Upper lobe of left lung (tissue), 6 donors: Measurements from ENCODE around the gene RNASE9. TPM values are rescaled to one million over a fixed set of nuclear protein-coding genes. Genes with fewer than 3 reads are reported as not detected.

Experiments
- ATAC-seq, 2 donors: fragments of 200-7000 bp; cut with Tn5 transposase; one replicate each; pipeline ENCODE4 v1.9.1; 2022; ENCODE audit warnings: mild to moderate bottlenecking in 2 of 2, moderate library complexity in 2 of 2; ENCODE audit not compliant: low FRiP score in 2 of 2
- DNase-seq, 2 donors: peaks; one replicate each; pipeline ENCODE4 v3.0.0-alpha.2; 2019 to 2020
- H3K27ac ChIP-seq, 4 donors: fragments of 200-600 bp; sonication (generic); one replicate each; pipeline ENCODE4 v1.5.1; 2016 to 2019
- H3K27me3 ChIP-seq, 4 donors: fragments of 200-600 bp; sonication (generic); one replicate each; pipeline ENCODE4 v1.5.1; 2017 to 2019
- H3K36me3 ChIP-seq, 4 donors: fragments of 200-600 bp; sonication (generic); one replicate each; pipeline ENCODE4 v1.5.1; 2016 to 2019
- H3K4me1 ChIP-seq, 4 donors: fragments of 200-600 bp; sonication (generic); one replicate each; pipeline ENCODE4 v1.5.1; 2018 to 2019
- H3K4me3 ChIP-seq, 4 donors: fragments of 200-600 bp; sonication (generic); one replicate each; pipeline ENCODE4 v1.5.1; 2017 to 2019; ENCODE audit warnings: mild to moderate bottlenecking in 2 of 4, moderate library complexity in 1 of 4
- H3K9me3 ChIP-seq, 4 donors: fragments of 200-600 bp; sonication (generic); one replicate each; pipeline ENCODE4 v1.5.1; 2018 to 2019
- EP300 ChIP-seq, 4 donors: sonication (generic); formaldehyde crosslinking; IDR thresholded peaks; one replicate each; pipeline ENCODE4 v1.5.1; 2017; ENCODE audit warnings: antibody characterized with exemption in 4 of 4, control low read depth in 2 of 4
- POLR2A ChIP-seq, 4 donors: fragments of 450-650 bp; IDR thresholded peaks; one replicate each; pipeline ENCODE4 v1.5.1; 2016 to 2017; ENCODE audit warnings: antibody characterized with exemption in 4 of 4, mild to moderate bottlenecking in 2 of 4
- POLR2AphosphoS5 ChIP-seq, 2 donors: sonication (generic); formaldehyde crosslinking; IDR thresholded peaks; one replicate each; pipeline ENCODE4 v1.5.1; 2017; ENCODE audit warnings: antibody characterized with exemption in 2 of 2
- WGBS, 2 donors: methylation state at CpG; one replicate each; pipeline ENCODE4 v1.1.5; 2017 to 2018; 5-methylcytosine and 5-hydroxymethylcytosine counted together
- total RNA-seq, 6 donors: library from RNA; depleted of rRNA in 4 of 6; stranded (reverse); fragments of >200 nt in 4 of 6; gene quantifications; one replicate each; pipeline versions ENCODE4 v1.1.0 to v1.2.1, GENCODE V29; 2016 to 2021
- TF ChIP-seq, protein P1 (sequence below), 6 experiments: fragments of 450-650 bp in 4 of 6; fragments of 200-600 bp in 2 of 6; sonication (generic) in 2 of 6; IDR thresholded peaks; one replicate each; pipeline ENCODE4 v1.5.1; 2016 to 2019; ENCODE audit warnings: antibody characterized with exemption in 6 of 6
- donor health status: DM: no; HTN: no; CAD: no; lungs with moderate emphysema.
- donor health status: DM: no; HTN: yes; CAD: no; lungs with severe emphysema.

RNASE9 gene
- total RNA-seq, 6 donors from 2014 or later: not detected

DNA sequence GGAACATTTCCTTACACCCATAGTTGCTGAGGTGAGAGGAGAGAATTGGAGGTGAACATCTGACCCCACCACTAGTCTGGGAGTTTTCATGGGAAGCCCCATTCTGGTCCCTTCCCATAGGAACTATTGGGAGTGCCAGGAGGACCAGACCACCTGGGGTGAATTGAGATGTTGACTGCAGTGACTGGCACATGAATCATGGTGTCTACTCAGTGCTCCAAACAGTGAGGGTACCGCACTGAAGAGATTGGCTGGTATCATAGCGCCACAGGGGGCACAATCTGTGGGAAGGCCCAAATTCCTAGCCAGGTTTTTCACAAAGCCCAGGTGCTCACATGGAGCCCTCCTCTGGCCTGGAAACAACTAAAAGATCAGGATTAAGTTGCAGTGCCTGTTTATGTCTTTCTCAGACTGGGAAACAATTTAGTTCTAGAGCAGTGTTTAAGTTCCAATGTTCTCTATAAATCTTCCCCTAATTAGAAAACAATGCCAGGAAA is 3.7 kb upstream of the RNASE9 start:
- ATAC-seq: no peak
- no peaks in the 10 kb centered on the region for H3K4me1 ChIP-seq
- no peaks in the 10 kb centered on the region for H3K36me3 ChIP-seq
- 92% methylated on average over 2 of the region's 2 CpGs; no CpG with 5 or more reads in 1 of the 2 donors for WGBS, 2 donors
- no peak for DNase-seq
- H3K4me3 ChIP-seq: no peak overlapping the region
- no peak overlapping the region for H3K27ac ChIP-seq
- peaks cover 7 to 18% (median 14%) of the 10 kb centered on the region in 4 donors for H3K9me3 ChIP-seq
- TF ChIP-seq POLR2AphosphoS5 (IDR thresholded peaks at IDR 0.05) (no peak), EP300 (IDR thresholded peaks at IDR 0.05) (no peak), POLR2A (IDR thresholded peaks at IDR 0.05) (no peak)
- TF ChIP-seq, protein P1, sequence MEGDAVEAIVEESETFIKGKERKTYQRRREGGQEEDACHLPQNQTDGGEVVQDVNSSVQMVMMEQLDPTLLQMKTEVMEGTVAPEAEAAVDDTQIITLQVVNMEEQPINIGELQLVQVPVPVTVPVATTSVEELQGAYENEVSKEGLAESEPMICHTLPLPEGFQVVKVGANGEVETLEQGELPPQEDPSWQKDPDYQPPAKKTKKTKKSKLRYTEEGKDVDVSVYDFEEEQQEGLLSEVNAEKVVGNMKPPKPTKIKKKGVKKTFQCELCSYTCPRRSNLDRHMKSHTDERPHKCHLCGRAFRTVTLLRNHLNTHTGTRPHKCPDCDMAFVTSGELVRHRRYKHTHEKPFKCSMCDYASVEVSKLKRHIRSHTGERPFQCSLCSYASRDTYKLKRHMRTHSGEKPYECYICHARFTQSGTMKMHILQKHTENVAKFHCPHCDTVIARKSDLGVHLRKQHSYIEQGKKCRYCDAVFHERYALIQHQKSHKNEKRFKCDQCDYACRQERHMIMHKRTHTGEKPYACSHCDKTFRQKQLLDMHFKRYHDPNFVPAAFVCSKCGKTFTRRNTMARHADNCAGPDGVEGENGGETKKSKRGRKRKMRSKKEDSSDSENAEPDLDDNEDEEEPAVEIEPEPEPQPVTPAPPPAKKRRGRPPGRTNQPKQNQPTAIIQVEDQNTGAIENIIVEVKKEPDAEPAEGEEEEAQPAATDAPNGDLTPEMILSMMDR (IDR thresholded peaks at IDR 0.05): no peak
- H3K27me3 ChIP-seq: no peaks in the 10 kb centered on the region

DNA sequence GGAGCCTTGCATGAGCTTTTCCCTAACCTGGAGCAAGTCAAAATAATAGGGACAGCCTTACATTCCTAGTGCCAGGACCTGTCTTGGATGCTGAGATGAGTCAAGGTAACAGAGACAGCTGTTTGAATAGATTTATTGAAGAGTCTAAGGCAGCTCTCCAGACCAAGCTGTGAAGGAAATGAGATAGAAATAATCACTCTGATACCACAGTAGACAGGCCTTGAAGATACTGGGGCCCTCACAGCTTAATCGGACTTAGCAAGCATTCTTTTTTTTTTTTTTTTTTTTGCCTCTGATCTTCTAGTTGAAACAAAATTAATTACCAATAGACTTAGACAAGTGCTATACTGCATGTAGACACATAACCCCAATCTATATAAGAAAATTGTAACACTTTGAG is 3.1 kb upstream of the RNASE9 start:
- TF ChIP-seq, protein P1 (IDR thresholded peaks at IDR 0.05): no peak
- no peak for TF ChIP-seq POLR2AphosphoS5 (IDR thresholded peaks at IDR 0.05)
- no peak for TF ChIP-seq EP300 (IDR thresholded peaks at IDR 0.05)
- TF ChIP-seq POLR2A (IDR thresholded peaks at IDR 0.05): no peak
- Histone ChIP-seq H3K9me3 (peaks cover 7 to 13% (median 8%) of the 10 kb centered on the region in 4 donors), H3K4me1 (no peaks in the 10 kb centered on the region), H3K4me3 (no peak overlapping the region), H3K36me3 (no peaks in the 10 kb centered on the region), H3K27ac (no peak overlapping the region), H3K27me3 (no peaks in the 10 kb centered on the region)
- WGBS, 2 donors: 74 to 97% methylated on average over 1 of the region's 1 CpG
- DNase-seq (no peak), ATAC-seq (no peak)

- TF ChIP-seq, protein P1 (IDR thresholded peaks at IDR 0.05): no peak
- no peak for TF ChIP-seq POLR2A (IDR thresholded peaks at IDR 0.05)
- no peak for TF ChIP-seq POLR2AphosphoS5 (IDR thresholded peaks at IDR 0.05)
- TF ChIP-seq EP300 (IDR thresholded peaks at IDR 0.05): no peak
- H3K4me3 ChIP-seq: no peak overlapping the region
- ATAC-seq: no peak
Measured at GRCh38 chr14:20559461-20559904, 1.4 kb downstream of the RNASE9 start.

GRCh38 chr14:20557212-20557542 is 3.7 kb downstream of the RNASE9 start:
- Histone ChIP-seq H3K36me3 (no peaks in the 10 kb centered on the region), H3K4me1 (peaks cover 0 to 6% (median 0%) of the 10 kb centered on the region in 4 donors), H3K9me3 (no peaks in the 10 kb centered on the region), H3K27ac (no peak overlapping the region), H3K4me3 (no peak overlapping the region), H3K27me3 (no peaks in the 10 kb centered on the region)
- TF ChIP-seq POLR2A (IDR thresholded peaks at IDR 0.05) (no peak), EP300 (IDR thresholded peaks at IDR 0.05) (no peak), POLR2AphosphoS5 (IDR thresholded peaks at IDR 0.05) (no peak)
- TF ChIP-seq, protein P1 (IDR thresholded peaks at IDR 0.05): no peak
- WGBS, 2 donors: 51 to 54% methylated on average over 2 of the region's 2 CpGs
- DNase-seq (no peak), ATAC-seq (no peak)

More at GRCh38 chr14:20559461-20559904, 1.4 kb downstream of the RNASE9 start:
- WGBS, 2 donors: 45 to 55% methylated on average over 2 of the region's 2 CpGs
- DNase-seq: no peak
- no peaks in the 10 kb centered on the region for H3K9me3 ChIP-seq
- H3K4me1 ChIP-seq: peaks cover 0 to 6% (median 0%) of the 10 kb centered on the region in 4 donors
- H3K27me3 ChIP-seq: no peaks in the 10 kb centered on the region
- no peaks in the 10 kb centered on the region for H3K36me3 ChIP-seq
- H3K27ac ChIP-seq: no peak overlapping the region
